A549 (cell line): ENCODE data around the gene TSPAN16. TPM values are rescaled to one million over a fixed set of nuclear protein-coding genes. Genes with fewer than 3 reads are reported as not detected.

Experiments
- ATAC-seq, 2 experiments: fragments of 200-7000 bp in 1 of 2; fragments of >200 bp in 1 of 2; cut with Nextera tagmentation in 1 of 2; cut with Tn5 transposase in 1 of 2; 3 replicates each; pipeline versions ENCODE4 v1.8.0 to v1.9.1; 2018 to 2020; ENCODE audit warnings: mild to moderate bottlenecking in 1 of 2, moderate library complexity in 1 of 2
- CTCF ChIA-PET: fragments of 300-600 bp; sonication (Branson Sonifier 250); formaldehyde crosslinking; extraction: SDS; loops from one replicate; lab custom pipeline; 2021; ENCODE audit warnings: antibody characterized with exemption, inconsistent platforms; lab: Yijun Ruan, JAX
- POLR2A ChIA-PET: fragments of 350-600 bp; formaldehyde crosslinking; extraction: SDS; loops from one replicate; lab custom pipeline; 2021; ENCODE audit warnings: antibody characterized with exemption, inconsistent platforms; lab: Yijun Ruan, JAX
- DNase-seq, 2 experiments: peaks; one replicate each; pipeline versions ENCODE4 v3.0.0 to v3.0.0-alpha.2; 2011 to 2016; ENCODE audit warnings: low read depth in 1 of 2, low spot score in 1 of 2
- FAIRE-seq: peaks from 2 replicates; lab custom pipeline; 2011; peaks lifted over from hg19 to GRCh38; lab: Jason Lieb, UNC
- H3K27ac ChIP-seq, 2 experiments: fragments of >200 bp; sonication (Bioruptor Twin); formaldehyde crosslinking; 3 replicates each; pipeline ENCODE4 v1.5.1; 2016 to 2017
- H3K4me1 ChIP-seq: fragments of >200 bp; sonication (Bioruptor Twin); formaldehyde crosslinking; 3 replicates; pipeline ENCODE4 v1.6.1; 2016
- H3K4me2 ChIP-seq: fragments of >200 bp; sonication (Bioruptor Twin); formaldehyde crosslinking; 3 replicates; pipeline ENCODE4 v1.6.1; 2016
- H3K4me3 ChIP-seq: fragments of >200 bp; sonication (Bioruptor Twin); formaldehyde crosslinking; 3 replicates; pipeline ENCODE4 v1.5.1; 2016
- H3K9me3 ChIP-seq: fragments of >200 bp; sonication (Bioruptor Twin); formaldehyde crosslinking; 3 replicates; pipeline ENCODE4 v1.6.1; 2016
- CBX8 ChIP-seq: fragments of 200-600 bp; sonication (generic); IDR thresholded peaks from 2 replicates; pipeline ENCODE4 v1.6.1; 2016
- EHMT2 ChIP-seq: fragments of 200-600 bp; sonication (generic); IDR thresholded peaks from 2 replicates; pipeline ENCODE4 v1.6.1; 2016; ENCODE audit warnings: antibody characterized with exemption, low read depth, mild to moderate bottlenecking, moderate library complexity
- EP300 ChIP-seq, 2 experiments: fragments of >200 bp; sonication (Bioruptor Twin); formaldehyde crosslinking; IDR thresholded peaks; 2 replicates in 1 of 2; 3 replicates in 1 of 2; pipeline ENCODE4 v1.6.1; 2016 to 2017
- ESRRA ChIP-seq: fragments of 150-350 bp; IDR thresholded peaks from 2 replicates; pipeline ENCODE4 v1.6.1; 2014; ENCODE audit warnings: mild to moderate bottlenecking, low read length, borderline replicate concordance
- FOSL2 ChIP-seq, 2 experiments: fragments of 450-650 bp in 1 of 2; fragments of >200 bp in 1 of 2; sonication (Bioruptor Twin) in 1 of 2; formaldehyde crosslinking; IDR thresholded peaks; 2 replicates each; pipeline versions ENCODE4 v1.5.0 to v1.6.1; 2016 to 2020; ENCODE audit warnings: mild to moderate bottlenecking in 1 of 2, moderate library complexity in 1 of 2
- FOXS1 ChIP-seq: fragments of 250-450 bp; sonication (Bioruptor Pico); IDR thresholded peaks from 2 replicates; pipeline ENCODE4 v1.5.0; 2020; ENCODE audit warnings: mild to moderate bottlenecking, moderate library complexity
- GATA3 ChIP-seq: IDR thresholded peaks from 2 replicates; pipeline ENCODE4 v1.6.1; 2012; ENCODE audit warnings: borderline replicate concordance
- HDAC2 ChIP-seq: fragments of 200-600 bp; sonication (generic); IDR thresholded peaks from 2 replicates; pipeline ENCODE4 v1.6.1; 2016
- HEYL ChIP-seq: fragments of 250-450 bp; sonication (Bioruptor Pico); IDR thresholded peaks from 2 replicates; pipeline ENCODE4 v1.8.0; 2021; ENCODE audit warnings: mild to moderate bottlenecking, moderate library complexity
- HOXB13 ChIP-seq: fragments of 250-450 bp; sonication (Bioruptor Pico); IDR thresholded peaks from 2 replicates; pipeline ENCODE4 v1.5.0; 2020; ENCODE audit warnings: low read depth, mild to moderate bottlenecking, moderate library complexity
- KDM1A ChIP-seq: fragments of 200-600 bp; sonication (generic); IDR thresholded peaks from 2 replicates; pipeline ENCODE4 v1.6.1; 2016; ENCODE audit warnings: low read depth, mild to moderate bottlenecking
- MAFK ChIP-seq: fragments of 450-650 bp; IDR thresholded peaks from 2 replicates; pipeline ENCODE4 v1.6.1; 2014; ENCODE audit not compliant: partially characterized antibody
- MYC ChIP-seq: IDR thresholded peaks from 2 replicates; pipeline ENCODE4 v1.6.1; 2012; ENCODE audit warnings: mild to moderate bottlenecking, inconsistent platforms, low read length, improper control_type of control experiment, borderline replicate concordance
- NFE2L2 ChIP-seq: fragments of 150-350 bp; conservative IDR thresholded peaks from 2 replicates; pipeline ENCODE4 v1.6.1; 2014; ENCODE audit warnings: low read length
- PHF8 ChIP-seq: fragments of 200-600 bp; sonication (generic); IDR thresholded peaks from 2 replicates; pipeline ENCODE4 v1.6.1; 2016; ENCODE audit warnings: low read depth, mild to moderate bottlenecking, antibody characterized with exemption, moderate library complexity, borderline replicate concordance
- POLR2A ChIP-seq: IDR thresholded peaks from 2 replicates; pipeline ENCODE4 v1.6.1; 2012; ENCODE audit warnings: mild to moderate bottlenecking, low read length
- RAD21 ChIP-seq, 2 experiments: fragments of >200 bp in 1 of 2; sonication (Bioruptor Twin) in 1 of 2; formaldehyde crosslinking in 1 of 2; IDR thresholded peaks in 1 of 2; conservative IDR thresholded peaks in 1 of 2; 2 replicates in 1 of 2; 3 replicates in 1 of 2; pipeline ENCODE4 v1.6.1; 2012 to 2018; ENCODE audit warnings: inconsistent platforms in 1 of 2
- RCOR1 ChIP-seq: fragments of 150-350 bp; IDR thresholded peaks from 2 replicates; pipeline ENCODE4 v1.6.1; 2014; ENCODE audit warnings: antibody characterized with exemption, low read length, low read depth
- SMC3 ChIP-seq: fragments of >200 bp; sonication (Bioruptor Twin); formaldehyde crosslinking; IDR thresholded peaks from 3 replicates; pipeline ENCODE4 v1.6.1; 2018; ENCODE audit warnings: inconsistent platforms
- TP53 ChIP-seq: fragments of 250-450 bp; sonication (Bioruptor Pico); IDR thresholded peaks from 2 replicates; pipeline ENCODE4 v1.5.0; 2021; ENCODE audit warnings: mild to moderate bottlenecking, moderate library complexity
- ZC3H11A ChIP-seq: fragments of 450-650 bp; IDR thresholded peaks from 2 replicates; pipeline ENCODE4 v1.6.1; 2014; ENCODE audit warnings: antibody characterized with exemption, mild to moderate bottlenecking
- ZNF302 ChIP-seq: fragments of 250-450 bp; sonication (Bioruptor Pico); IDR thresholded peaks from 2 replicates; pipeline ENCODE4 v1.9.0; 2021; ENCODE audit warnings: inconsistent platforms, mild to moderate bottlenecking, moderate library complexity
- WGBS: methylation state at CpG from one replicate; pipeline ENCODE4 v1.1.6; 2017; ENCODE audit errors: missing lambda C conversion rate; 5-methylcytosine and 5-hydroxymethylcytosine counted together
- polyA plus RNA-seq, 4 experiments: library from polyadenylated mRNA; depleted of rRNA in 3 of 4; stranded (reverse); fragments of >200 nt; fragmentation: RNase III in 1 of 4; extraction: RNeasy Plus Mini Kit Qiagen cat#74134 plus additional on column Dnase treatment in 1 of 4; gene quantifications; 2 replicates in 3 of 4; 3 replicates in 1 of 4; pipeline ENCODE4 v1.2.3, GENCODE V29; 2011 to 2017
- TF ChIP-seq, protein P1 (sequence below): fragments of 250-450 bp; sonication (Bioruptor Pico); IDR thresholded peaks from 2 replicates; pipeline ENCODE4 v1.5.0; 2021; ENCODE audit warnings: mild to moderate bottlenecking, moderate library complexity, borderline replicate concordance
- TF ChIP-seq, protein P2 (sequence below): fragments of >200 bp; sonication (Bioruptor Twin); formaldehyde crosslinking; IDR thresholded peaks from 3 replicates; pipeline ENCODE4 v1.6.1; 2016
- TF ChIP-seq, protein P3 (sequence below): fragments of 200-600 bp; sonication (generic); IDR thresholded peaks from 2 replicates; pipeline ENCODE4 v1.6.1; 2016; ENCODE audit warnings: antibody characterized with exemption, mild to moderate bottlenecking, moderate library complexity

Gene TSPAN16
- polyA plus RNA-seq, 2 of the 4 experiments (the other 2 are of a cell fraction), result not detected

DNA sequence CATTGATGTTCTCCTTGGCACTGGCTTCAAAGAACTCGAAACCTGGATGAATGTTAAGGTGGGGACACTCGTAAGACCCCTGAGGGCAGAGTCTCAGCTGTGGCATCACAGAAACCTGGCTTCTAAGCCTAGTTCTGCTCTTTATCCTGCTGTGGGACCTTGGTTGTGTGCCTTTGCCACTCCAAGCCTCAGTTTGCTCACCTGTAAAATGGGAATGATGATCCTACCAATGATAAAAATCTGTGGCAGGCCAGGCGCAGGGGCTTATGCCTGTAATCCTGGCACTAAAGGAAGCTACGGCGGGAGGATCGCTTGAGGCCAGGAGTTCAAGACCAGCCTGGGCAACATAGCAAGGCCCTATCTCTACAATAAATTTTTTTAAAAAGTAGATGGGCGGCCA, 29.6 kb downstream of the TSPAN16 start:
- TF ChIP-seq NFE2L2 (no peak), CBX8 (no peak), KDM1A (peak; percentile 67; the same call in 1 of the 2 replicates), HEYL (CRISPR knock-in tag) (no peak), HDAC2 (no peak), FOSL2 (IDR thresholded peaks at IDR 0.05) (no peak), FOSL2 (CRISPR knock-in tag; IDR thresholded peaks at IDR 0.05) (no peak), ESRRA (no peak)
- WGBS, result 92% methylated on average over 7 of the region's 7 CpGs
- no peak overlapping the region for H3K4me3 ChIP-seq
- no peaks in the 10 kb centered on the region for H3K9me3 ChIP-seq
- ChIA-PET POLR2A (no interaction called here), CTCF (interaction anchor here (0.6 to 1.3 kb wide), 3 partner anchors 44 to 157 kb away, joined by 3 to 4 read pairs (median 3); no protein-coding TSS in a partner anchor)
- H3K4me2 ChIP-seq, result no peak overlapping the region
- DNase-seq, result no peak
- no peak for ATAC-seq
- no peak for FAIRE-seq
- peaks cover 32% of the 10 kb centered on the region for H3K4me1 ChIP-seq
- H3K27ac ChIP-seq, result peak overlapping the region; percentile 79 to 89; a peak in 5 of 6 replicates

DNA sequence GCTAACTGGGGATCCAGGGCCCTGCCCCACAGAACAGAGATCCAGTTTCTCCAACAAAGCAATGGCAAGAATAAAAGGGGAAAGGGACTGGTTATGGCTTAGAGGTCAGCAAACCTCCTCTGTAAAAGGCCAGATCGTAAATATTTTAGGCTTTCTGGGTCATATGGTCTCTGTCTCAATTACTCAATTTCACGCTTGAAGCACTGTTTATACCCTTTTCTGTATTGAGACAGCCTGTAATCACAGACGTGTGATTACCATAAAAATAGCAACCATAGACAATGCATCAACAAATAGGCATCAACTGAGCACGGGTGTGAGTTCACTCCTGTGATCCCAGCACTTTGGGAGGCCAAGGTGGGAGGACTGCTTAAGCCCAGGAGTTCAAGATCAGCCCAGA, 34.2 kb downstream of the TSPAN16 start:
- 89% methylated on average over 4 of the region's 4 CpGs for WGBS
- H3K27ac ChIP-seq, result no peak overlapping the region
- POLR2A ChIA-PET, result no interaction called here
- no peaks in the 10 kb centered on the region for H3K9me3 ChIP-seq
- no peak overlapping the region for H3K4me2 ChIP-seq
- no peak overlapping the region for H3K4me3 ChIP-seq
- no peak for ATAC-seq
- H3K4me1 ChIP-seq, result peaks cover 2% of the 10 kb centered on the region; the same call in 2 of the 3 replicates
- TF ChIP-seq GATA3, result no peak
- TF ChIP-seq KDM1A, result no peak
- TF ChIP-seq FOXS1 (CRISPR knock-in tag), result no peak
- TF ChIP-seq, all 56 proteins: peak for 0
- FAIRE-seq (no peak), DNase-seq (no peak)
- CTCF ChIA-PET, result no interaction called here

DNA sequence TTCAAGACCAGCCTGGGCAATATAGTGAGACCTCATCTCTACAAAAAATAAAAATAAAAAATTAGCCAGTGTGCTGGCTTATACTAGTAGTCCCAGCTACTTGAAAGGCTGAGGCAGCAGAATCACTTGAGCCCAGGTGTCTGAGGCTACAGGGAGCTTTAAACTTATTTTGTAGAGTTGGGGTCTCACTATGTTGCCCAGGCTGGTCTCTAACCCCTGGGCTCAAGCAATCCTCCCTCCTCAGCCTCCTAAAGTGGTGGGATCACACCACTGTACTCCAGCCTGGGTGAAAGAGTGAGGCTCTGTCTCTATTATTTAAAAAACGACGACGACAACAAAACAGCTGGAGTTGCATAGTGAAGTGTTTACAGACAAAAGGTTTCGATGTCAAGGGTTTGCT, 35.5 kb downstream of the TSPAN16 start:
- Histone ChIP-seq H3K9me3 (no peaks in the 10 kb centered on the region), H3K4me2 (no peak overlapping the region), H3K27ac (no peak overlapping the region), H3K4me1 (no peaks in the 10 kb centered on the region), H3K4me3 (no peak overlapping the region)
- FAIRE-seq (no peak), DNase-seq (no peak), ATAC-seq (no peak)
- POLR2A ChIA-PET, result no interaction called here
- CTCF ChIA-PET, result interaction anchor here (1.3 kb wide), 1 partner anchor 17 kb away, joined by 4 read pairs; no protein-coding TSS in a partner anchor
- TF ChIP-seq SMC3, result no peak
- TF ChIP-seq, protein P1, sequence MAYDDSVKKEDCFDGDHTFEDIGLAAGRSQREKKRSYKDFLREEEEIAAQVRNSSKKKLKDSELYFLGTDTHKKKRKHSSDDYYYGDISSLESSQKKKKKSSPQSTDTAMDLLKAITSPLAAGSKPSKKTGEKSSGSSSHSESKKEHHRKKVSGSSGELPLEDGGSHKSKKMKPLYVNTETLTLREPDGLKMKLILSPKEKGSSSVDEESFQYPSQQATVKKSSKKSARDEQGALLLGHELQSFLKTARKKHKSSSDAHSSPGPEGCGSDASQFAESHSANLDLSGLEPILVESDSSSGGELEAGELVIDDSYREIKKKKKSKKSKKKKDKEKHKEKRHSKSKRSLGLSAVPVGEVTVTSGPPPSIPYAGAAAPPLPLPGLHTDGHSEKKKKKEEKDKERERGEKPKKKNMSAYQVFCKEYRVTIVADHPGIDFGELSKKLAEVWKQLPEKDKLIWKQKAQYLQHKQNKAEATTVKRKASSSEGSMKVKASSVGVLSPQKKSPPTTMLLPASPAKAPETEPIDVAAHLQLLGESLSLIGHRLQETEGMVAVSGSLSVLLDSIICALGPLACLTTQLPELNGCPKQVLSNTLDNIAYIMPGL (CRISPR knock-in tag), result no peak
- TF ChIP-seq RCOR1, result no peak
- TF ChIP-seq, protein P2, sequence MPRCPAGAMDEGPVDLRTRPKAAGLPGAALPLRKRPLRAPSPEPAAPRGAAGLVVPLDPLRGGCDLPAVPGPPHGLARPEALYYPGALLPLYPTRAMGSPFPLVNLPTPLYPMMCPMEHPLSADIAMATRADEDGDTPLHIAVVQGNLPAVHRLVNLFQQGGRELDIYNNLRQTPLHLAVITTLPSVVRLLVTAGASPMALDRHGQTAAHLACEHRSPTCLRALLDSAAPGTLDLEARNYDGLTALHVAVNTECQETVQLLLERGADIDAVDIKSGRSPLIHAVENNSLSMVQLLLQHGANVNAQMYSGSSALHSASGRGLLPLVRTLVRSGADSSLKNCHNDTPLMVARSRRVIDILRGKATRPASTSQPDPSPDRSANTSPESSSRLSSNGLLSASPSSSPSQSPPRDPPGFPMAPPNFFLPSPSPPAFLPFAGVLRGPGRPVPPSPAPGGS, result no peak
- no peak for TF ChIP-seq RAD21 (conservative IDR thresholded peaks at IDR 0.05 in 1 of 2, IDR thresholded peaks at IDR 0.05 in 1 of 2)
- no peak for TF ChIP-seq PHF8
- TF ChIP-seq GATA3, result no peak
- TF ChIP-seq TP53, result no peak
- TF ChIP-seq ESRRA, result no peak
- no peak for TF ChIP-seq ZNF302 (CRISPR knock-in tag)
- no peak for TF ChIP-seq EP300 (IDR thresholded peaks at IDR 0.05)
- no peak for TF ChIP-seq HOXB13 (CRISPR knock-in tag)
- no peak for TF ChIP-seq ZC3H11A
- no peak for TF ChIP-seq MAFK
- TF ChIP-seq EHMT2, result no peak
- TF ChIP-seq, protein P3, sequence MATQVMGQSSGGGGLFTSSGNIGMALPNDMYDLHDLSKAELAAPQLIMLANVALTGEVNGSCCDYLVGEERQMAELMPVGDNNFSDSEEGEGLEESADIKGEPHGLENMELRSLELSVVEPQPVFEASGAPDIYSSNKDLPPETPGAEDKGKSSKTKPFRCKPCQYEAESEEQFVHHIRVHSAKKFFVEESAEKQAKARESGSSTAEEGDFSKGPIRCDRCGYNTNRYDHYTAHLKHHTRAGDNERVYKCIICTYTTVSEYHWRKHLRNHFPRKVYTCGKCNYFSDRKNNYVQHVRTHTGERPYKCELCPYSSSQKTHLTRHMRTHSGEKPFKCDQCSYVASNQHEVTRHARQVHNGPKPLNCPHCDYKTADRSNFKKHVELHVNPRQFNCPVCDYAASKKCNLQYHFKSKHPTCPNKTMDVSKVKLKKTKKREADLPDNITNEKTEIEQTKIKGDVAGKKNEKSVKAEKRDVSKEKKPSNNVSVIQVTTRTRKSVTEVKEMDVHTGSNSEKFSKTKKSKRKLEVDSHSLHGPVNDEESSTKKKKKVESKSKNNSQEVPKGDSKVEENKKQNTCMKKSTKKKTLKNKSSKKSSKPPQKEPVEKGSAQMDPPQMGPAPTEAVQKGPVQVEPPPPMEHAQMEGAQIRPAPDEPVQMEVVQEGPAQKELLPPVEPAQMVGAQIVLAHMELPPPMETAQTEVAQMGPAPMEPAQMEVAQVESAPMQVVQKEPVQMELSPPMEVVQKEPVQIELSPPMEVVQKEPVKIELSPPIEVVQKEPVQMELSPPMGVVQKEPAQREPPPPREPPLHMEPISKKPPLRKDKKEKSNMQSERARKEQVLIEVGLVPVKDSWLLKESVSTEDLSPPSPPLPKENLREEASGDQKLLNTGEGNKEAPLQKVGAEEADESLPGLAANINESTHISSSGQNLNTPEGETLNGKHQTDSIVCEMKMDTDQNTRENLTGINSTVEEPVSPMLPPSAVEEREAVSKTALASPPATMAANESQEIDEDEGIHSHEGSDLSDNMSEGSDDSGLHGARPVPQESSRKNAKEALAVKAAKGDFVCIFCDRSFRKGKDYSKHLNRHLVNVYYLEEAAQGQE, result no peak
- TF ChIP-seq MYC, result no peak
- no peak for TF ChIP-seq POLR2A
- WGBS, result 96% methylated on average over 4 of the region's 4 CpGs
